ENCODE measurements around the gene PDGFRB.

Gene PDGFRB

DNA sequence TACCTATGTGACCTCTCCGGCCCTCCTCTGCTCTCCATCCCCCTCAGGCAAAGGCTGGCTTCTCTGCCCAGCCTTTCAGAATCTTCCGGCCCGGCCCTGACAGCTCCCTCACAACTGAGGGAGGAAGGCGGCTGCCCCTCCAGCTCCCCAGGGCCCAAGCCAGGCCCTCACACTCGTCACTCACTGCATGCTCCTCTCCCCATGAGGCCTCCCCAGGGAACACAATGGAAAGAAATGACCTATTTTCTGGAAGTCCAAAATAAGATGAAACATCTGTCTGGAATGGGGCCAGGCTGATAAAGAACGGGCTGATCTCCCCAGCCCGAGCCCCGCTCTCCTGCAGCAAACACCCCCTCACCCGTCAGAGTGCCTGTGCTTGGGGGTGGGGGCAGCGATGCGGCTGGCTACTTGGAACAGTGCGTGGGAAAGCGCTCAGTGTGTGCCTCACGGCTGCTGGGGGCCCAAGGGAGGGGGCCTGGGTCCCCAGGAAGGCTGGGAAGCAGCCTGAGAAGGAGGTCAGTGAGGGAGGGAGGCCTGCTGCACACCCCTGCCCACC lies 11.3 kb downstream of the PDGFRB start:
- peak; percentile 69 for DNase-seq (ENCODE audit: low read depth)

DNA sequence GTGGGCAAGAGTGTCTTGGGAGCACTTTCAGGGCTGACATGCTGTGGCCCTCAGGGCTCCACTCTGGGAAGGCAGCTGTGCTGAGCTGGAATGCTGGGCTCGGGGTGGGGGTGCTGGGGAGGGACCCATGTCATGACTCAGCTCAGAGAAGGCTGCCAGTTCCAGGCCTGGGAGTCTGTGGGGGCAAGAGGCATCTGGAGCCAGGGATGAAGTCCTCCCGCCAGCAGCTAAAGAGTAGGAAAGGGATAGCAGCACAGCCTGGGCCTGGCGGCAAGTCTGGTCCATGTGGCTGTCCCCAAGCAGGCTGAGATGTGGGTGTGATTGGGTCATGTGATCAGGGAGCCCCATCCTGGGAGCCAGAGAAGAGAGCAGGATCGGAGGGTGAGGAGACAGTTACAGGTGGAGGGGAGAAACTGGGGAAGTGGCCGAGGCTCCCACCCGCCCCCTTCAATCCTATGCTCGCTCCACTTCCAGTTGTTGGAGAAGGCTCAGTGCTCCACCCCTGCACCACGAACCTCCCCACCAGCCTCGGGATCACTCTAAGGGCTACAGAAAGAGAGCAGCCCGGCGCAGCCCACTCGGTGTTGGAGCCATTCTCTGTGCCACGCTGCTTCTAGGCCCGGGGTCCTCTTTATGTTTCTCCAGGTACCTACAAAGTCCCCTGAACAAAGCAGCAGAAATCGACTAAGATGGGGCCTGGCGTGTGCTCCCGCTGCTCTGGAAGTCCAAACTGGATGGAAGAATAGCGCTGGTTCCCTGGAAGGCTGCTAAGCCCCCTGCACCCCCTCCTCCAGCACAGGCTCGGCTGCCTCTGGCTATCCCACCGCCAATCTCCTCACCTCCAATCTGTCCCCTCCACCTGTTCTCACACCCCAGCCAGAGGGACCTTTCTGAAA lies 12.0 kb downstream of the PDGFRB start:
- peak; percentile 91 for DNase-seq (ENCODE audit: low read depth)

DNA sequence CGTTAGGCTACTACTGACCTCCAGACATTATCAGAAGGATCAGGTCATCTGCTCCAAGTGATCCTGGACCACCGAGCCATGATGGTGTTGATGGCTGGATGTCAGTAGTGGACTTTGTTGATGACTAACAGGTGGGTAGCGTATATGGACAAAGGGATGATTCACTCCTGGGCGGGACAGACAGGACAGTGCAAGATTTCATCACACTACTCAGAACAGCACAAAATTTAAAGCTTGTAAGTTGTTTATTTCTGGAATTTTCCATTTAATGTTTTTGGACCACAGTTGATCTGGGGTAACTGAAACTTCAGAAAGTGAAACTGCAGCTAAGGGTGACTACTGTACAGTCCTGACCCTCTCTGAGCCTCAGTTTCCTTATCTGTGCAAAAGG lies 12.7 kb downstream of the PDGFRB start:
- DNase-seq (ENCODE audit: low read depth): peak; percentile 92

DNA sequence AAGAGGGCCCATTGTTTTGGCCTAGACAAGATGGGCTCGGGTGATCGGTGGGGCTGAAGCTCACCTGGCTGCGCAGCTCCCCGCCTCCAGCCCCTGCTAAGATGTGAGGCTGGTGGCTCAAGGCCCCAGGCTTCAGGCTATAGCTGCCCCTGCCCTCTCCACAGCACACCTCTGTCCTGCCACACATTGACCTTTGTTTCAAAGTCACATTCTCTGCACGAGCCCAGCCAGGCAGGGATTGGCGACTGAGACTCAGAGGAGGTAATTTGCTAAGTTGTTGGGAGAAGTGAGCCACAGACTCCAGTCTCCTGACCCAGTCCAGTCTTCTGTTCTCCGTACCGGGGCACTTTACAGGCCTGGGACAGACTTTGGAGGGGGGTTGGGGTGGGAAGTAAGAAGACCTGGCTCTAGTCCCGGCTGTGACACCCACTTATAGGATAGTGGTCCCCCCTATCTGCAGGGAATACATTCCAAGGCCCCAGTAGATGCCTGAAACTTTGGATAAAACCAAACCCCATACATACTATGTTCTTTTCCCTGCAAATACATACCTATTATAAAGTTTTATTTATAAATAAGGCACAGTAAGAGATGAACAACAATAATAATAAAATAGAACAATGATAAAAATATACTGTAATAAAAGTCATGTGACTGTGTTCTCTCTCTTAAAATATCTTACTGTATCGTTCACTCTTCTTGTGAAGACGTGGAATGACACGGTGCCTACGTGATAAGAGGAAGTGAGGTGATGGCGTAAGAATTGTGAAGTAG lies 13.3 kb downstream of the PDGFRB start:
- DNase-seq (ENCODE audit: low read depth): no peak

DNA sequence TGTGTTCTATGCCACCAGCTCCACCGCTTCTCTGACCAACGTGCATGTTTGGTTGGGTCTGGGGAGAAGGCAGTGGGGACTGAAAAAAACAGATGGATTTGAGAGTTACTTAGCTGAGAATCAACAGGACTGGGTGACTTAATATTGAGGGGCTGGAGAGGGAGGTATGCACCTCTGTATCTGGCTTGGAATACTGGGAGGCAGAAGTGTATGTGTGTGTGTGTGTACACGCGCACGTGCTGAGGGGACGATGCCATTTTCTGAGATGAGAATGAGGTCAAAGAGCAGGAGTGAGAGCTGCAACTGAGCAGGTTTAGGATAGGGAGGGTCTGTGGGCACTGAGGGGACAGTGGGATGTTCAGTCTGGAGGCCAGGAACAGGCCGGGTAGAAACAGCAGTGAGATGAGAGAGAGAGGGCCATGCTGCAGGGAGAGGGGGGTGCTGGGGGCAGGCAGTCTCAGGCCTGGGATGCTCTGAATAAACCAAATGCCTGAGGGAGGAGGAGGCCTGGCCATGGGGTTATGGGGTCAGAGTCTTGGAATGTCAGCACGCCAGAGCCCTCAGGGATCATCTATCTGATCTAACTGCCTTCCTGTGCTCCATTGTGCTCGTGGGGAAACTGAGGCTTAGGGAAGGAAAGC lies 14.0 kb downstream of the PDGFRB start:
- no peak for DNase-seq (ENCODE audit: low read depth)

DNA sequence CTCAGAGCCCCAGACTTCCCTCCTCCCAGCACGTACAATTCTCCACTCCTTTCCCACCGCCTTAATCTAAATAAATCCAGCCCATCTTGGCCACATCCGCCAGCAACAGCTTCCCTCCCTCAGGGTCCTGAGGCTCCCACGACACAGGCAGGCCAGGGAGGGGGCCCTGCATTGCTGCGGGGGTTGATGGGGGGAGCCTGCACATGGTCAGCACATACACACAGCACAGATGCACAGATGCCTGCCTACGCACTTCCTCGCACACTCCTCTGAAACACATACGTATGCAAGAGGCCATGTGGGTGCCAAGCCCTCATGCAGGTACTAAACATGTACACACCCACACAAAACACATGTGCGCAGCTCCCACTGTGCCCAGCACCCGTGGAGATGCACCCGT lies 14.8 kb downstream of the PDGFRB start:
- DNase-seq (ENCODE audit: low read depth): no peak

DNA sequence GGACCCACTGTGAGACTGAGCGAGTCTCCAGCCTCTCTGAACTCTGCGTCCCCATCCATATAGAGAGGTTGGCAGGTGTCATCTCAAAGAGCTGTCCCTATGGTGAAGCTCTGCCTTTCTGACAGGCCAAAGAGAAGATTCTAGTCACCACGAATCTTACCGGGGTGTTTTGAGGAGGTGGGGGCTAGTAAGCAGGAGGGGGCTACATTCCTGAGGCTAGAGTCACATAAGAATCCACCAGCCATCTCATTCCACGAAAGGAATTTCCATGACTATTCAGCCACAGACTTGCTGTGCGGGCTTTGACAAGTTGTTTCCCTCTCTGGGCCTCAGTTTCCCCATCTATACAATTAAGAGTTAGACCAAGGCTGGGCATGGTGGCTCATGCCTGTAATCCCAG lies 16.3 kb downstream of the PDGFRB start:
- no peak for DNase-seq (ENCODE audit: low read depth)

DNA sequence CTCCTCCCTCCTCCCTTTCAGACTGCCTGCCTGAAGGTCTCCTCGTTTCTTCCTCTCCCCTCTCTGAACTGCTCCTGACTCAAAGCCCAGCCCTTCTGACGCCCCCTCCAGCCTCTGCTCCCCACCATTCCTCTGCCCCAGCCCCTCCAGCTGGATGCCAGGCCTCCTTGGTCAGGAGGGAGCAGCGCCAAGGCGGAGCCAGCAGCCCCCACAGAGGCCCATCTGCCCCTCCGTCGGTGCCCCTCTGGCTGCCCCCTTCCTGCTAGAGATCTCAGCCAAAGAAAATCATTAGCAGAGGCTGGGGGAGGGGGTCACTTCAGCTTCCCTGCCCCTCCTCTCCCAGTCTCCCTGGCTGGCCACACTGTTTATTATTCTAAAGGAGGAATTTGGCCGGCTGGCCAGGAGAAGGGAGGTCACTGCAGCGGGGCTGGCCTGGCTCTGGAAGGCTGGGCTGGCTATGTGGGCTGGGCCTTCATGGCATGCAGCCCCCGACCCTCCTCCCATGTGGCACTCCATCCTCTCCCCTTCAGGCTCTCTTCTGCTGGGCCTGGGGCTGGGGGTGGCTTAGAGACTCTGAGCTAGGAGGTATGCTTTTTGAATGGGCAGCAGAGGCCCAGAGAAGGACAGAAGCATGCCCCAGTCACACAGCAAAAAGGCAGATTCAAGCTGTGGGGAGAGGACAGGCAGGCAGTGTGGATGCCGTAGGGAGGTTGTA lies 16.9 kb downstream of the PDGFRB start:
- DNase-seq (ENCODE audit: low read depth): peak; percentile 69

DNA sequence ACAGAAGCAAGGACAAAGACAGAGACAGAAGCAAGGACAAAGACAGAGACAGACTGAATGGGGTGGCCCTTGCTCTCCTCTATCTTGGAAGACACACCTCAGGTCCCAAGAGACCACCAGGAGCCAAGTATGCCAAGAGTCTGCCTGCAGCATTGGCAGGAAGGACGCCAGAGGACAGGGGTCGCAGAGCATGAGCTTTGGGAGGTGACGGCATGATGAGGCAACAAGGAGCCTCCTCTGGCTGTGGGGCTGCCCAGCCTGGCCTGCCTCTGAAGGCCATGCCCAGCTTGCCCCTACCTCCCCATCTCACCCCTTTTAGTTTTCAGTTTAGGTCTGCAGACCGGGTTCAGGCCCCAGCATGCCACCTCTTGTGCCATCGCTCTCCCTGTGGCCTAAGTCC lies 17.6 kb downstream of the PDGFRB start:
- no peak for DNase-seq (ENCODE audit: low read depth)

DNA sequence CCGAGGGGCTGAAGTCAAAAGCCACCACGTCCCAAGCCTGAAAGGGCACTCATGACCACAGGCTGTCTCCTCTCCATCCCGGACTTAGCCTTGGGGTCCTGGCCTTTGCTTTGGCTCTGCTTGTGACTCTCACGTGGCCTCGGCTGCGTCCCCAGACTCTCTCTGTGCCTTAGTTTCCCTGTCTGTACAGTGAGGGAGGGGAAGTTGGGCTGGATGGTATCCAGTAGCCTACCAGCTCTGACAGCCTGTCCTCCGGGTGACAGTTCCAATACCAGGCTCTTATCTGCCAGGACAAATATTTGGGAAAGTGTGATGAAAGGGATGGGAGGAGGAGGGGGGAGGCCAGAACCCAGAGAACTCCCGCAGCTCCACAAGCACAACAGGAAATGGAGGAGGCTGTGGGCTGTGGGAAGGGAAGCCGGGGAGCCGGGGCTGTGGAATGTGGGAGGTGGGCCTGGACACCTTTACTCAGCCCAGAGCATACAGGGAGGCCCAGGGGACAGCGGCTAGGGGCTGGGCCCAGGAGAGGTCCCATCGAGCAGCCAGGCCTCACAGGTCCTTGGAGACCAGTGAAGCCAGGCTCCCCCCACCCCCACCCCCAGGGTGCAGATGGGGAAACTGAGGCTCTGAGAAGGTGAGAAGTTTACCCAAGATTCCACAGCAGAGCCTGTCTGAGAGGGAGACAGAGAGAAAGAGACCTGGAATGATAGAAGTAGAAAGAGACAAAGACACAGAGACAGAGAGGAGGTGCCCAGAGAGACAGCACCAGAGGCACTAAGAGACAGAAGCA lies 18.3 kb downstream of the PDGFRB start:
- no peak for DNase-seq (ENCODE audit: low read depth)

DNA sequence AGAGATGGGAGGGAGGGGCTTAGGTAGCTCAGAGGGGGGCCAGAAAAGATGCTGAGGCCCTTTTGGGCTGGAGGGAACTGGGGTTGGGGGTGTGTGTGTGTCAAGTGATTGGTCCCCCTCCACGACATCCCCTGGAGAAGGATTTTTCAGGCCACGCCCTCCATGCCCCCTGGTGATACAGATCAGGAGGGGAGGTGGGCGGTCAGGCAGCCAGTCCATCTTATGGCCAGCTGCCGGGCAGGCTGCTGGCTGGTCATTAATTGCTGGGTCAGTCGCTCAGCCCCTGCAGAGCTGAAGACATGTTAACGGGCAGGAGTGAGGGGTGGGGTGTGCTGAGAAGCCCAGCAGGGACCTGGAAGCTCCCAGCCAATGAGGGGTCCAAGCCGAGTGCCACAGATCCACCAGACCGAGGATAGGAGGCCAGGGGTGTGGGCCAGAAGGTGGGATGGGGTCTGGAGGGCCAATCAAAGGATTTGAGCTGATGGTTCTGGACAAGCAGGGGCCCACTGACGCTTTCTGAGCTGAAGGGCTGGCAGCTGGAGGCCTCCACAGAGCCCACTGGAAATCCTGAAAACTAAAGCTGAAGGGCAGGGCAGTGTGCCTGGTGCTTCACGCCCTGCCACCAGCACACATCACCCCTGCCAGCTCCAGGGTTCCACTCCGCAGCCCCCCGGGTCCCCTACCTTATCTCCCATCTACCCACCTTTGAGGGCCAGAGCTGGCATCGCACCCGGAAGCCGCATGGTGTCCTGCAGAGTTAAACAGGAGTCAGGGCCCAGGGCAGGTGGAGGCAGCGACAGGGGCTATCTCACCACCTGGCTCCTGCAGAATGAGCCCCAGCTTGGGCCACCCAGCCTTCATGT lies 19.1 kb downstream of the PDGFRB start:
- DNase-seq (ENCODE audit: low read depth): no peak

DNA sequence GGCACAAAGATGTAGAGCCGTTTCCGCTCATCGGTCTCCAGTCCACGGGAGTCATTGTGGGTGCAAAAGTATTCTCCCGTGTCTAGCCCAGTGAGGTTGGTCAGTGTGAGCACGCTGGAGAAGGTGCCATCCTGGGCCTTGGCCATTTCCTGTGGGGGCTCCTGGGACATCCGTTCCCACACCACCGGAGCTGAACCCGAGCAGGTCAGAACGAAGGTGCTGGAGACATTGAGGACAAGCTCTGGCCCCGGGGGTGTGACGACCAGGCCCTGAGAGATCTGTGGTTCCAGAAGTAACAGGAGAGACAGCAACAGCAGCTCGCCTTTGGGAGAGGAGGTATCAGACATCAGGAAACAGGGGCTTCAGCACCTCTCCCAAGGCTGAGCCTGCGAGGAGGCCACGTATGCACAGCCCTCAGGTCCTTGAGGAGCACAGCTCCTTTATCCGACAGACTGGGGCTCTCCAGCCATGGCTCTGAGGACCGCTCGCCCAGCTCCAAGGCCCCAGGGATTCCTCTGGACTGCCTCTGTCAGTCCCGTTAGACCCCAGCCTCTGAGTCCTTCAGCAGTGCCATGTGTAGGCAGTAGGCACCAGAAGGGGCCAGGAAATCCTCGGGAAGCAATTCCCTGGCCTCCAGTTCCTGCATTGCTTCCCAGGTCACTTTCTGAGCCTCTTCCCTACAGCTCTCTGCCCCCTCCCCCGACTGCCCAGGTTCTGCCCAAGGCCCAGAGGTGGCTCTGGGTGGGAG lies 19.9 kb downstream of the PDGFRB start:
- no peak for DNase-seq (ENCODE audit: low read depth)

DNA sequence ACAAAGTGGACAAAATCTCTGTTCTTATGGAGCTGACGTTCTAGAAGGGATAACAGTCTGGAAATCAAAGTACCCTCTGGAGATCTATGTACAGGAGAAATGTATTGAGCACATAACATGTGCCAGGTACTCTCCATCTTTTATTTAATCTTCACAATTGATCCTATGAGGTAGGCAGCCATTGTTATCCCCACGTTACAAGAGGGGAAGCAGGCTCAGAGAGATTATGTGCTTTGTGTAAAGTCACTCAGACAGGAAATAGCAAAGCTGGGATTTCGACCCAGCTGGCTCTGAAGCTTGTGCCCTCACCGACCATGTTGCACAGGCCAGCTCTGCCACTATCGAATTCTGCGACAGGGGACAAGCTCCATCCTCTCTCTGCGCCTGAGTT lies 21.5 kb downstream of the PDGFRB start:
- no peak for DNase-seq (ENCODE audit: low read depth)

DNA sequence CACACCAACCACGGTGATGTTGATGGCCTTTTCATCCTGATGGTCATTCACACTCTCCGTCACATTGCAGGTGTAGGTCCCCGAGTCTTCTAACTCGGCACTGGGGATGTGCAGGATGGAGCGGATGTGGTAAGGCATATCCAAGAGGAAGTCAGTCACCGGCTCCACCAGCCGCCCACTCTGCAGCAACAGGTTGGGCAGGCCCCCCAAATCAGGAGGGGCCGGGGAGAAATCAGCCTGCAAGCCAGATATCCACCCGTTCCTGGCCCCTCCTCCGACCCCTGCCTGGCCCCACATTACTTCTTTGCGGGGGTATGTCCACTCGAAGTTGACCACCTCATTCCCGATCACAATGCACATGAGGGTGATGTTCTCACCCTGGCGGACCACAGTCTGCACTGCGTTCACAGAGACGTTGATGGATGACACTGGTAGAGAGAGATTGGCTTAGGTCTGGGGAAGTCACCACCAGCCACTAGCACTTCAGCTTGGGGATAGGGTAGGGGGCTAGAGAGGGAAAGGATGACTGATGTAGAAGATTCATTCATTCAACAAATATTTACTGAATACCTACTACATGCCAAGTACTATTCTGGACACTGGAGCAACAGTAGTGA lies 22.0 kb downstream of the PDGFRB start:
- DNase-seq (ENCODE audit: low read depth): no peak

DNA sequence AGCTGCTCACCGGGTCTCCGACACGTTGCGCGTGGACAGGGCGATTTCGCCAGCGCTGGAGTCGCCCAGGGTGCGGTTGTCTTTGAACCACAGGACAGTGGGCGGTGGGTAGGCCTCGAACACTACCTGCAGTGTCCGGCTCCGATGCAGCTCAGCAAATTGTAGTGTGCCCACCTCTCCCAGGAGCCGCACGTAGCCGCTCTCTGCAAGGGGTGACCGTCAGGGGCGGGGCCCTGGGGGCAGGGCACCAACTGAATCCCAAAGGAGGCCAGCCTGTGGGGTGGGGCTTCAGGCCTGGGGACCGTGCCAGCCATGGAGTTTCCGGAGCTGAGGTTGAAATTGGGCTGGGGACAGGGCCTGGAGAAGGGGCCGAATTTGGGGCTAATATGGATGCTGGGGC lies 22.9 kb downstream of the PDGFRB start:
- DNase-seq (ENCODE audit: low read depth): no peak

DNA sequence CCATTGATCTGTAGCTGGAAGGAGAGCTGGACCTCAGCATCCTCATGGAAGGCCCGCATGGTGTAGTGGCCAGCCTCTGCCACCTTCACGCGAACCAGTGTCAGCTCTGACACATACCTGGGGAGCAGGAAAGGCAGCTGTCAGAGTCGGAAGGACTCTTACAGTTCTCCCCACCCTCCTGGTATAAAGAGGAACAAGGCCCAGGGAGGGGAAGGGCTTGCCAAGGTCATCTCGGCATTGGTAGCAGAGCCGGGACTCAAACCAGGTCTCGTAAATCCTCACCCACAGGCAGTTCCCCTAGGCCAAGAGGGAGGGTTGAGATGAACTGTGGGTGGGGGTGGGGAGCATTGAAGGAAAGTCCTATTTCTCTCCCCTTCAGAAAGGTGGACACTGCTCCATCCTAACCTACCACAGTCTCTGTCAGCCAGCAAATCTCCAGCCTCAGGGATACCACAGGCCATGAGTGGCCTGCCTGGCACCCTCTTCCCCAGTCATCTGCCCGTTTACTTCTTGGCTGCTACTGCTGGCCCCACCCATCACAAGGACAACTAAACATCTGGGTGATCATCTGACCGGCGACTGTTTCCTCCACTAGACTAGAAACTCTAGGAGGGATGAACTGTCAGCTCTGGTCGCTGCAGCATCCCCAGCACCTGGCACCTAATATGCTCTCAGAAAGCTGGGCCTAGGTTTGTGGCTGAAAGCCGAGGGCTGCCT lies 23.5 kb downstream of the PDGFRB start:
- no peak for DNase-seq (ENCODE audit: low read depth)

DNA sequence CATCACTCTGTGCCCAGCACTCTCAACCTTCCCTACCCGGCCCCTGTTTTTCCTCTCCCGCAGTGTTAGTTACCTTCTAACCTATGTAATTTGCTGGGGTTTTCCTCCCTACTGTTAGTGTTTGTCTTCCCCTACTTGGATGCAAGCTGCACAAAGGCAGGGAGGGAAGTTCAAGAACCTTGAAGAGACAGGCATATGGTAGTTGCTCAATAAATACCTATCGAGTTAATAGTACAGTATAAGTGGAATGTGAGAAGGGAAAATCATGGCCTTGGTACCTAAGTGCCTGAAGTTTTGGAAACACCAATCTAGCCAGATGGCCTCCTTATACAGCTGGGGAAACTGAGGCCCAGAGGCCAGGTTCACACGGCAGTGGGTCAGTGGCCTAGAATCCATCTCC lies 24.2 kb downstream of the PDGFRB start:
- no peak for DNase-seq (ENCODE audit: low read depth)

DNA sequence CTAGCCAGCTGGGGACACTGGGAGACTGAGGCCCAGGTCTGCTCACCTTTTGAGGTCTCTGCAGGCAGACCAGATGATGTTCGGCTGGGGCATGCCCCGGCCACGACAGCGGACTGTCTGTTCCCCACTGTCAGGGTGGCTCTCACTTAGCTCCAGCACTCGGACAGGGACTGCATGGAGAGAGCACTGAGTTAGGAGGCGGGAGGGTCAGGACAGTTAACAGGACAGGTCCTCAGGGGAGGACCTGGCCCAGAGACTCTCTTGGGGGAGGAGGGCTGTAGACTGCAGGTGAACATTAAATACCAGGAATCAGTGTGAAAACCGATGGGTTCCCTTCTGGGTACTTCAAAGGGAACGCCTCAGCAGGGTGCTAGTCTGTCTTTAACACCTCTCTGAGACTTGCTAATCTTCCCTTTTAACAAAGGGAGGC lies 25.1 kb downstream of the PDGFRB start:
- no peak for DNase-seq (ENCODE audit: low read depth)
